ENCODE data around the gene RYK. TPM values are rescaled to one million over a fixed set of nuclear protein-coding genes. Genes with fewer than 3 reads are reported as not detected.

The RYK gene
- total and polyA plus RNA-seq, 2 donors (not counting 1 experiment from before 2014, with no cell fraction given) = 60.6 to 112 TPM

GRCh38 chr3:134222835-134223234 is 27.8 kb downstream of the RYK start:
- Histone ChIP-seq H4K20me1 (ENCODE audit: control insufficient read depth, extremely low read depth, insufficient read depth, low read length) (peaks cover 2% of the 10 kb centered on the region), H3K36me3 (ENCODE audit: control insufficient read depth, insufficient read depth, low read length) (no peaks in the 10 kb centered on the region), H2AFZ (ENCODE audit: low read length) (no peak overlapping the region), H3K9ac (ENCODE audit: insufficient read depth, low read length) (no peak overlapping the region), H3K4me2 (ENCODE audit: extremely low read depth, insufficient read depth, low read length) (no peak overlapping the region), H3K4me3 (replicated peaks in 1 of 4; ENCODE audit: control extremely low read depth in 1 of 4, insufficient read depth in 1 of 4, low read depth in 3 of 4, low read length in 4 of 4) (no peak overlapping the region), H3K27ac (ENCODE audit: insufficient read depth, low read length) (no peak overlapping the region), H3K9me3 (ENCODE audit: control insufficient read depth, insufficient read depth, low read depth, low read length) (no peaks in the 10 kb centered on the region), H3K27me3 (ENCODE audit: control insufficient read depth, insufficient read depth, low read length) (no peaks in the 10 kb centered on the region), H3K4me1 (ENCODE audit: control insufficient read depth, extremely low read depth, insufficient read depth, low read length) (no peaks in the 10 kb centered on the region), H3K79me2 (ENCODE audit: control insufficient read depth, insufficient read depth, low read length) (peaks cover 41% of the 10 kb centered on the region)
- no peak for DNase-seq (ENCODE audit: low read depth in 2 of 2)
- TF ChIP-seq CTCF (conservative IDR thresholded peaks at IDR 0.05 in 1 of 2, IDR thresholded peaks at IDR 0.05 in 1 of 2; ENCODE audit: low read depth in 1 of 2, low read length in 2 of 2) = no peak
- no peak for TF ChIP-seq EZH2 (IDR thresholded peaks at IDR 0.05; ENCODE audit: low read length, missing control alignments)

- peaks cover 3% of the 10 kb centered on the region for H3K79me2 ChIP-seq (ENCODE audit: control insufficient read depth, insufficient read depth, low read length)
- H3K4me3 ChIP-seq (replicated peaks in 1 of 4; ENCODE audit: control extremely low read depth in 1 of 4, insufficient read depth in 1 of 4, low read depth in 3 of 4, low read length in 4 of 4) = no peak overlapping the region
- H3K27ac ChIP-seq (ENCODE audit: insufficient read depth, low read length) = no peak overlapping the region
- DNase-seq (ENCODE audit: low read depth in 2 of 2) = no peak
- H3K4me1 ChIP-seq (ENCODE audit: control insufficient read depth, extremely low read depth, insufficient read depth, low read length) = peaks cover 2% of the 10 kb centered on the region
- no peak overlapping the region for H3K4me2 ChIP-seq (ENCODE audit: extremely low read depth, insufficient read depth, low read length)
- no peaks in the 10 kb centered on the region for H3K27me3 ChIP-seq (ENCODE audit: control insufficient read depth, insufficient read depth, low read length)
- no peak overlapping the region for H3K9ac ChIP-seq (ENCODE audit: insufficient read depth, low read length)
- no peaks in the 10 kb centered on the region for H3K36me3 ChIP-seq (ENCODE audit: control insufficient read depth, insufficient read depth, low read length)
- H4K20me1 ChIP-seq (ENCODE audit: control insufficient read depth, extremely low read depth, insufficient read depth, low read length) = no peaks in the 10 kb centered on the region
- H2AFZ ChIP-seq (ENCODE audit: low read length) = no peak overlapping the region
- no peak for TF ChIP-seq EZH2 (IDR thresholded peaks at IDR 0.05; ENCODE audit: low read length, missing control alignments)
- TF ChIP-seq CTCF (conservative IDR thresholded peaks at IDR 0.05 in 1 of 2, IDR thresholded peaks at IDR 0.05 in 1 of 2; ENCODE audit: low read depth in 1 of 2, low read length in 2 of 2) = no peak
- H3K9me3 ChIP-seq (ENCODE audit: control insufficient read depth, insufficient read depth, low read depth, low read length) = no peaks in the 10 kb centered on the region
These were observed 33.8 kb downstream of the RYK start for GRCh38 chr3:134216851-134217250.

GRCh38 chr3:134216191-134216764 is 34.4 kb downstream of the RYK start:
- DNase-seq (ENCODE audit: low read depth in 2 of 2) = no peak
- H3K4me3 ChIP-seq (replicated peaks in 1 of 4; ENCODE audit: control extremely low read depth in 1 of 4, insufficient read depth in 1 of 4, low read depth in 3 of 4, low read length in 4 of 4) = no peak overlapping the region
- TF ChIP-seq EZH2 (IDR thresholded peaks at IDR 0.05; ENCODE audit: low read length, missing control alignments) (no peak), CTCF (conservative IDR thresholded peaks at IDR 0.05 in 1 of 2, IDR thresholded peaks at IDR 0.05 in 1 of 2; ENCODE audit: low read depth in 1 of 2, low read length in 2 of 2) (no peak)
- H3K9me3 ChIP-seq (ENCODE audit: control insufficient read depth, insufficient read depth, low read depth, low read length) = no peaks in the 10 kb centered on the region
- H3K27me3 ChIP-seq (ENCODE audit: control insufficient read depth, insufficient read depth, low read length) = no peaks in the 10 kb centered on the region
- H4K20me1 ChIP-seq (ENCODE audit: control insufficient read depth, extremely low read depth, insufficient read depth, low read length) = no peaks in the 10 kb centered on the region
- no peak overlapping the region for H3K9ac ChIP-seq (ENCODE audit: insufficient read depth, low read length)
- peaks cover 2% of the 10 kb centered on the region for H3K4me1 ChIP-seq (ENCODE audit: control insufficient read depth, extremely low read depth, insufficient read depth, low read length)
- H3K27ac ChIP-seq (ENCODE audit: insufficient read depth, low read length) = no peak overlapping the region
- no peak overlapping the region for H2AFZ ChIP-seq (ENCODE audit: low read length)
- H3K79me2 ChIP-seq (ENCODE audit: control insufficient read depth, insufficient read depth, low read length) = no peaks in the 10 kb centered on the region
- H3K36me3 ChIP-seq (ENCODE audit: control insufficient read depth, insufficient read depth, low read length) = no peaks in the 10 kb centered on the region
- no peak overlapping the region for H3K4me2 ChIP-seq (ENCODE audit: extremely low read depth, insufficient read depth, low read length)
